Measurements from ENCODE around the gene GMDS.

GRCh38 chr6:1766654-1767053 is 478.8 kb downstream of the GMDS start:
- no peak for TF ChIP-seq GLIS3 (CRISPR knock-in tag; IDR thresholded peaks at IDR 0.05)
- no peak for TF ChIP-seq ZFP30 (CRISPR knock-in tag; IDR thresholded peaks at IDR 0.05)
- no peak for TF ChIP-seq RARB (CRISPR knock-in tag; IDR thresholded peaks at IDR 0.05)
- no peak for TF ChIP-seq PATZ1 (CRISPR knock-in tag; IDR thresholded peaks at IDR 0.05; ENCODE audit: borderline replicate concordance)
- TF ChIP-seq CREB5 (CRISPR knock-in tag; IDR thresholded peaks at IDR 0.05; ENCODE audit: low read depth) = no peak
- no peak for TF ChIP-seq SNAI2 (CRISPR knock-in tag; IDR thresholded peaks at IDR 0.05)
- TF ChIP-seq ZFP3 (CRISPR knock-in tag; IDR thresholded peaks at IDR 0.05) = no peak

Measured in SK-N-SH treated with all-trans-retinoic acid at 6 μM for 48 hours (cell line).